Activated CD8-positive, alpha-beta T cell treated with anti-CD3 and anti-CD28 coated beads for 36 hours (primary cell): Measurements from ENCODE around the gene GFOD1. TPM values are rescaled to one million over a fixed set of nuclear protein-coding genes. Genes with fewer than 3 reads are reported as not detected.

Experiments
- ATAC-seq: fragments of 200-7000 bp; cut with Tn5 transposase; one replicate; pipeline ENCODE4 v1.10.0; 2021; ENCODE audit warnings: mild to moderate bottlenecking, moderate library complexity
- CTCF ChIA-PET: fragments of 350-600 bp; sonication (Branson Sonifier 250); formaldehyde crosslinking; loops from one replicate; lab custom pipeline; 2021; ENCODE audit warnings: antibody characterized with exemption; lab: Charles Lee
- POLR2A ChIA-PET: fragments of 350-600 bp; sonication (Branson Sonifier 250); formaldehyde crosslinking; loops from one replicate; lab custom pipeline; 2021; ENCODE audit warnings: antibody characterized with exemption; lab: Charles Lee
- DNase-seq: peaks from one replicate; pipeline ENCODE4 v3.0.0-alpha.2; 2020
- H3K27ac Mint-ChIP-seq: one replicate; pipeline ENCODE4 v1.8.0; 2021; ENCODE audit warnings: mild to moderate bottlenecking, mixed read lengths
- H3K27me3 Mint-ChIP-seq: one replicate; pipeline ENCODE4 v1.8.0; 2021; ENCODE audit warnings: mixed read lengths
- H3K36me3 Mint-ChIP-seq: one replicate; pipeline ENCODE4 v1.8.0; 2021; ENCODE audit warnings: low read depth, mixed read lengths
- H3K4me1 Mint-ChIP-seq: one replicate; pipeline ENCODE4 v1.8.0; 2021; ENCODE audit warnings: low read depth, mixed read lengths
- H3K4me3 Mint-ChIP-seq: one replicate; pipeline ENCODE4 v1.8.0; 2021; ENCODE audit warnings: mild to moderate bottlenecking, moderate library complexity, mixed read lengths
- H3K9me3 Mint-ChIP-seq: one replicate; pipeline ENCODE4 v1.8.0; 2021; ENCODE audit warnings: mixed read lengths
- intact Hi-C: fragments of 100-400 bp; cut with micrococcal nuclease; formaldehyde crosslinking; loops from one replicate; pipeline ENCODE4 v1.10.0; 2022
- total RNA-seq, 2 experiments: library from RNA; stranded (reverse); gene quantifications; one replicate each; pipeline ENCODE4 v1.2.3, GENCODE V29; 2021
- TF ChIP-seq, protein P1 (sequence below): fragments of 200-600 bp; IDR thresholded peaks from one replicate; pipeline ENCODE4 v1.8.0; 2022; ENCODE audit warnings: antibody characterized with exemption, mild to moderate bottlenecking

GFOD1 gene
- total RNA-seq, 2 experiments from 2014 or later, result 12.3 to 12.9 TPM

DNA sequence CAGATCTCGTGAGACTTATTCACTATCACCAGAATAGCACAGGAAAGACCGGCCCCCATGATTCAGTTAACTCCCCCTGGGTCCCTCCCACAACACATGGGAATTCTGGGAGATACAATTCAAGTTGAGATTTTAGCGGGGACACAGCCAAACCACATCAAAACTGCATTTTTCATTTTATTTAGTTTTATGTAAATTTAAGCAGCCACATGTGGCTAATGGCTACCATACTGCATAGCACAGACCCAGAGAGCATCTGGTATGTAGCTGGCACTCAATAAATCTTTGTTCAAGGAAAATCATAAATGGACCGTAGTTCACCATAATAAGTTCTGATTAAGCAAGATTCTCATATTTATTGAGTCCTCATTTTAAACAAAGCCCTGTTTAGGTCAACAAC, 15.3 kb downstream of the GFOD1 start:
- peaks cover 18% of the 10 kb centered on the region for H3K4me1 Mint-ChIP-seq
- CTCF ChIA-PET, result no interaction called here
- H3K36me3 Mint-ChIP-seq, result peaks cover 35% of the 10 kb centered on the region
- H3K27me3 Mint-ChIP-seq, result no peaks in the 10 kb centered on the region
- no peak overlapping the region for H3K27ac Mint-ChIP-seq
- no peak overlapping the region for H3K4me3 Mint-ChIP-seq
- DNase-seq, result no peak
- ATAC-seq, result no peak
- H3K9me3 Mint-ChIP-seq, result peaks cover 4% of the 10 kb centered on the region
- TF ChIP-seq, protein P1, sequence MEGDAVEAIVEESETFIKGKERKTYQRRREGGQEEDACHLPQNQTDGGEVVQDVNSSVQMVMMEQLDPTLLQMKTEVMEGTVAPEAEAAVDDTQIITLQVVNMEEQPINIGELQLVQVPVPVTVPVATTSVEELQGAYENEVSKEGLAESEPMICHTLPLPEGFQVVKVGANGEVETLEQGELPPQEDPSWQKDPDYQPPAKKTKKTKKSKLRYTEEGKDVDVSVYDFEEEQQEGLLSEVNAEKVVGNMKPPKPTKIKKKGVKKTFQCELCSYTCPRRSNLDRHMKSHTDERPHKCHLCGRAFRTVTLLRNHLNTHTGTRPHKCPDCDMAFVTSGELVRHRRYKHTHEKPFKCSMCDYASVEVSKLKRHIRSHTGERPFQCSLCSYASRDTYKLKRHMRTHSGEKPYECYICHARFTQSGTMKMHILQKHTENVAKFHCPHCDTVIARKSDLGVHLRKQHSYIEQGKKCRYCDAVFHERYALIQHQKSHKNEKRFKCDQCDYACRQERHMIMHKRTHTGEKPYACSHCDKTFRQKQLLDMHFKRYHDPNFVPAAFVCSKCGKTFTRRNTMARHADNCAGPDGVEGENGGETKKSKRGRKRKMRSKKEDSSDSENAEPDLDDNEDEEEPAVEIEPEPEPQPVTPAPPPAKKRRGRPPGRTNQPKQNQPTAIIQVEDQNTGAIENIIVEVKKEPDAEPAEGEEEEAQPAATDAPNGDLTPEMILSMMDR, result no peak
- intact Hi-C loops, result no loop called here
- POLR2A ChIA-PET, result interaction anchor here (1.3 kb wide), 1 partner anchor 13 kb away, joined by 3 read pairs; no protein-coding TSS in a partner anchor

GRCh38 chr6:13471184-13471583, 16.2 kb downstream of the GFOD1 start:
- peaks cover 4% of the 10 kb centered on the region for H3K9me3 Mint-ChIP-seq
- ChIA-PET POLR2A (interaction anchor here (0.6 kb wide), 1 partner anchor 45 kb away, joined by 3 read pairs; no protein-coding TSS in a partner anchor), CTCF (no interaction called here)
- TF ChIP-seq, protein P1, result no peak
- H3K27me3 Mint-ChIP-seq, result no peaks in the 10 kb centered on the region
- no peak overlapping the region for H3K27ac Mint-ChIP-seq
- no peak for ATAC-seq
- peaks cover 35% of the 10 kb centered on the region for H3K36me3 Mint-ChIP-seq
- peaks cover 27% of the 10 kb centered on the region for H3K4me1 Mint-ChIP-seq
- no peak overlapping the region for H3K4me3 Mint-ChIP-seq
- no peak for DNase-seq
- intact Hi-C loops, result no loop called here

DNA sequence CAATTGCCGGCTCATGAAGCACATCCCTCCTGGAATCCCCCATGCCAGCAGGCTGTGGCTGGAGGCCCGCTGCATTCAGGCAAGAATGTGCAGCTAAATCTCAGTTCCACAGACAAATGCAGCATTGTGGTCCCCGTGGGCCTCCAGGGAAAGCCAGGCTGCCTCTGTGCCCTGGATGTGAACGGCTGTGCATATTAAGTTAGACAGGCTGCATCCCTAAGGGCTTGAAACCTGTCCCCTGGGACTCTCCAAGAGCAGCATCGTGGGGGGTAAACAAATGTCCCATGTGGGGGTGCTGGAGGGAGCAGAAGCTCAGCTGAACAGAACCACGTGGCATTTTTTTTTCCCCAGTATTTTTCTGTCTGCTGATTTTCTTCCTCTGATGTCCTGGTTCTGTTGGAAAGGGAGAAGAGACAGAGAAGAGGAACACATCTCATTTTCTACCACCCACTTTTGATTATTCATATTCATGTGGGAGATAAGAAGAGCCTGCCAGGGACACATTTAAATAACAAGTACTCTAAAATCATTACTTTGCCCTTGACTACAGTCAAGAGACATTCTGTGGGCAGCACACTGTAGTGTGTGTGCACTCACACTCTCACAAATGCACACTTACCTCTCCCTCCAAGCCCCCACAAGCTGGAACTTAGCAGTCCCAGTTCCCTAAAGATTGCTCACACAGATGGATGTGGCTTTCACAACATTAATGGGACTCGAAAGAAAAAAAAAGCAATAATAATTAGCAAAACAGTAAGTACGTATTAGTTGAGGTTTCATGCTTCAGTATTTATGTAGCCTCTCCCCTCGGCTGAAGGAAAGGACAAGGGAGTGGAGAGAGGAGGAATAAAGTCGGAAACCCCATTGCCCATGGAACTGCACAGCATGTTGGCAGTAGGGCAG, 16.9 kb downstream of the GFOD1 start:
- TF ChIP-seq, protein P1, result no peak
- ATAC-seq (no peak), DNase-seq (no peak)
- Mint-ChIP-seq H3K27me3 (no peaks in the 10 kb centered on the region), H3K4me3 (no peak overlapping the region), H3K27ac (no peak overlapping the region), H3K36me3 (peaks cover 34% of the 10 kb centered on the region), H3K9me3 (peaks cover 4% of the 10 kb centered on the region), H3K4me1 (peaks cover 34% of the 10 kb centered on the region)
- ChIA-PET CTCF (no interaction called here), POLR2A (interaction anchor here (0.6 kb wide), 2 partner anchors 19 to 45 kb away, joined by 3 read pairs; no protein-coding TSS in a partner anchor)
- intact Hi-C loops, result no loop called here

DNA sequence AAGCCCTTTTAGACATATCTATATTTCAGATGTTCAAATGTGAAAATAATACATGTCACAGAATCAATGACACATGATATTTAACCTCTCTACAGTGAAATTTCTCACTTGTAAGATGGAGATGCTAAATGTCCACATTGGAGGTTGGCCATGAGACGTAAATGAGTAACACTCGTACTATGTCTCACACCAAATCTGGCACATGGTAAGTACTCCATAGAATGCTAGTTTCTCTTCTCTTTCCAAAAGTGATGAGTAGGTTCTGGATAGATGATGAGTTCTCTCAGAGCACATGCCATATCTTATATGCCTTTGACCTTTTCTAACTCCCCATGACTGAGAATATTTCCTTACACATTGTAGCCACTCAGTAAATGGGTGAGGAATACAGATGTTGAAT, 17.7 kb downstream of the GFOD1 start:
- intact Hi-C loops, result loop anchor here (5.0 kb wide), 1 partner anchor 42 kb away; no protein-coding TSS in a partner anchor
- POLR2A ChIA-PET, result interaction anchor here (0.6 kb wide), 1 partner anchor 18 kb away, joined by 3 read pairs; no protein-coding TSS in a partner anchor

More for the DNA sequence above, 17.7 kb downstream of the GFOD1 start:
- H3K9me3 Mint-ChIP-seq, result peaks cover 4% of the 10 kb centered on the region
- H3K27me3 Mint-ChIP-seq, result no peaks in the 10 kb centered on the region
- ATAC-seq (no peak), DNase-seq (no peak)
- H3K4me3 Mint-ChIP-seq, result no peak overlapping the region
- TF ChIP-seq, protein P1, result no peak
- H3K27ac Mint-ChIP-seq, result no peak overlapping the region
- peaks cover 32% of the 10 kb centered on the region for H3K36me3 Mint-ChIP-seq
- CTCF ChIA-PET, result no interaction called here
- peaks cover 40% of the 10 kb centered on the region for H3K4me1 Mint-ChIP-seq
